ENCODE data around the gene GRPEL2.

GRPEL2 gene

DNA sequence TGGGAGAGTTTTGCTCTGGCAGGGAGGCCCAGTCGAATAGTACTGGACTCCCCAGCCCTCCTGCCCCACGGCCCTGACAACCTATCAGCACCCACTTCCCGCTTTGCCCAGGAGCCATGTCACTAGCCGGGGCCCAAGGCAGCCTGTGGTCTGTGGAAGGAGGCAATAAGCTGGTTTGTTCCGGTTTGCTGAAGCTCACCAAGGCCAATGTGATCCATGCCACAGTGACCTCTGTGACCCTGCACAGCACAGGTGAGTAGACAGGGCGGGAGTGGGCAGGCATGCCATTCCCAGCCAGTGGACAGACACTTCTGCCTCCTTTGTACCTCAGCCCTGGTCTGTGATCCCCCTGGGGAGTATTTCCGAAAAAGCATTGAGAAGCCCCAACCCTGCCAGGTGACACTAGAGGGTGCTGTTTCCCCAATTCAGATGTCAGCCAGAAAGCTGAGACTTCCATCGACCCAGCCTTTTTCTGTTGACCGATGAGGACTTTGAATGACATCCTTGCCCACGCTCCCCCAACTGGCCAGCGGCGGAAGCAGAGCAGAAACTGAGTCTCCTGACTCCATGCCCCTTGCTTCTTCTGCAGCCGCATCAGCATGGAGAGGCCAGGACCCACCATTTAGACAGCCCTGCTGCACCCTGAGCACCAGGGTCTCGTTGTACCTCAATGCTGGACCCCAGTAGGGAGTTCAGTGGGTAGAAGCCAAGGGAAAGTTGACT lies 22.1 kb downstream of the GRPEL2 start:
- TF ChIP-seq, protein P1, sequence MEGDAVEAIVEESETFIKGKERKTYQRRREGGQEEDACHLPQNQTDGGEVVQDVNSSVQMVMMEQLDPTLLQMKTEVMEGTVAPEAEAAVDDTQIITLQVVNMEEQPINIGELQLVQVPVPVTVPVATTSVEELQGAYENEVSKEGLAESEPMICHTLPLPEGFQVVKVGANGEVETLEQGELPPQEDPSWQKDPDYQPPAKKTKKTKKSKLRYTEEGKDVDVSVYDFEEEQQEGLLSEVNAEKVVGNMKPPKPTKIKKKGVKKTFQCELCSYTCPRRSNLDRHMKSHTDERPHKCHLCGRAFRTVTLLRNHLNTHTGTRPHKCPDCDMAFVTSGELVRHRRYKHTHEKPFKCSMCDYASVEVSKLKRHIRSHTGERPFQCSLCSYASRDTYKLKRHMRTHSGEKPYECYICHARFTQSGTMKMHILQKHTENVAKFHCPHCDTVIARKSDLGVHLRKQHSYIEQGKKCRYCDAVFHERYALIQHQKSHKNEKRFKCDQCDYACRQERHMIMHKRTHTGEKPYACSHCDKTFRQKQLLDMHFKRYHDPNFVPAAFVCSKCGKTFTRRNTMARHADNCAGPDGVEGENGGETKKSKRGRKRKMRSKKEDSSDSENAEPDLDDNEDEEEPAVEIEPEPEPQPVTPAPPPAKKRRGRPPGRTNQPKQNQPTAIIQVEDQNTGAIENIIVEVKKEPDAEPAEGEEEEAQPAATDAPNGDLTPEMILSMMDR (IDR thresholded peaks at IDR 0.05), result peak; percentile 85

DNA sequence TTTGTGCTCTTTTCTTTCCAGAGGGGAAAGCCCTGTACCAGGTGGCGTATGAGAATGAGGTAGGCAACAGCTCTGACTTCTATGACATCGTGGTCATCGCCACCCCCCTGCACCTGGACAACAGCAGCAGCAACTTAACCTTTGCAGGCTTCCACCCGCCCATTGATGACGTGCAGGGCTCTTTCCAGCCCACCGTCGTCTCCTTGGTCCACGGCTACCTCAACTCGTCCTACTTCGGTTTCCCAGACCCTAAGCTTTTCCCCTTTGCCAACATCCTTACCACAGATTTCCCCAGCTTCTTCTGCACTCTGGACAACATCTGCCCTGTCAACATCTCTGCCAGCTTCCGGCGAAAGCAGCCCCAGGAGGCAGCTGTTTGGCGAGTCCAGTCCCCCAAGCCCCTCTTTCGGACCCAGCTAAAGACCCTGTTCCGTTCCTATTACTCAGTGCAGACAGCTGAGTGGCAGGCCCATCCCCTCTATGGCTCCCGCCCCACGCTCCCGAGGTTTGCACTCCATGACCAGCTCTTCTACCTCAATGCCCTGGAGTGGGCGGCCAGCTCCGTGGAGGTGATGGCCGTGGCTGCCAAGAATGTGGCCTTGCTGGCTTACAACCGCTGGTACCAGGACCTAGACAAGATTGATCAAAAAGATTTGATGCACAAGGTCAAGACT lies 22.8 kb downstream of the GRPEL2 start:
- TF ChIP-seq, protein P1 (IDR thresholded peaks at IDR 0.05), result no peak

DNA sequence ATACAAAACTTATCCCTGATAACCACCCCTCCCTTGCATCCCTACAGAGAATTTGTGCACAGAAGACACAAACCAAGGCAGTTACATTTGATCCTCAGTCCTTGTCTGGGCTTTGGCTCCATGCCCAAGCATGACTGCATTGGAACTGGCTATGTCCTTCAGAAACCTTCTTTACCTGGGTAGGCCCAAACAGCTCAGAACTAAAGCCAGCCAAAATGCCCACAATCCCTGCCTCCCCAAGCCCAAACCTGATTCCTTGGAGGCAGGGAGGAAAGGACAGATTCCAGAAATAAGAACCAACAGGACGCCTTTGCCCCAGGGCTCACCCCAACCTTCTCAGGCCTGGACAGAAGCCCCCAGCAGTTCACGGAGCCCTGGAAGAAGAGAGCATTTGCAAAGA lies 25.6 kb downstream of the GRPEL2 start:
- TF ChIP-seq, protein P1 (IDR thresholded peaks at IDR 0.05), result no peak

DNA sequence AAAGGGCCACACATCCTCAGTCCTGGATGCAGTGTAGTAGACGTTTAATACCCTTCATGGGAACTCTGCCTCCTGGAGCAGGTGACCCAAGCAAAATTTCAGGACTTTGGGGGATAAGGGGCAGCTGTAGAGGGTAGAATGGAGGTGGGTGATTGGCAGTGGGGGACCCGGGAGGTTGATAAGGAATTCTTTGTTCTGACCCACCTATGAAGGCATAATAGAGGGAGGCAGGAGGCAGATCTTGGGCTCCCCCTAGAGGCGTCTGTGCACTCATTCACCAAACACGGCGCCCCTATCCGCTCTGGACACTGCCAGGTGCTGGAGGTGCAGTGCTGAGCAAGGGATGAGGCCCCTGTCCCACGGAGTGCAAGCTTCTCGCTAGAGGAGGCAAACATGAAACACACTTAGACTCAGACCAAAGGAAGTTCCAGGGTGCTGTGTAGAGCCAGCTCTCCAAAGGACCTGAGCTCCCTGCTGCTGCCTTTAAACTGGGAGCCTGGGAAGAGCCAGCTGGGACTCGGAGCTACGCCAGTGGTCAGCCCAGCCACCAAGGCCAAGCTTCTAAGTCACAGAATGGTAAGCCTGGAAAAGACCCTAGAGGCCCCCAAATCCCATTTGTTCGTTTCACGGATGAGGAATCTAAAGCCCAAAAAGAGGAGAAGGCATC lies 26.1 kb downstream of the GRPEL2 start:
- TF ChIP-seq, protein P1 (IDR thresholded peaks at IDR 0.05), result peak; percentile 86

DNA sequence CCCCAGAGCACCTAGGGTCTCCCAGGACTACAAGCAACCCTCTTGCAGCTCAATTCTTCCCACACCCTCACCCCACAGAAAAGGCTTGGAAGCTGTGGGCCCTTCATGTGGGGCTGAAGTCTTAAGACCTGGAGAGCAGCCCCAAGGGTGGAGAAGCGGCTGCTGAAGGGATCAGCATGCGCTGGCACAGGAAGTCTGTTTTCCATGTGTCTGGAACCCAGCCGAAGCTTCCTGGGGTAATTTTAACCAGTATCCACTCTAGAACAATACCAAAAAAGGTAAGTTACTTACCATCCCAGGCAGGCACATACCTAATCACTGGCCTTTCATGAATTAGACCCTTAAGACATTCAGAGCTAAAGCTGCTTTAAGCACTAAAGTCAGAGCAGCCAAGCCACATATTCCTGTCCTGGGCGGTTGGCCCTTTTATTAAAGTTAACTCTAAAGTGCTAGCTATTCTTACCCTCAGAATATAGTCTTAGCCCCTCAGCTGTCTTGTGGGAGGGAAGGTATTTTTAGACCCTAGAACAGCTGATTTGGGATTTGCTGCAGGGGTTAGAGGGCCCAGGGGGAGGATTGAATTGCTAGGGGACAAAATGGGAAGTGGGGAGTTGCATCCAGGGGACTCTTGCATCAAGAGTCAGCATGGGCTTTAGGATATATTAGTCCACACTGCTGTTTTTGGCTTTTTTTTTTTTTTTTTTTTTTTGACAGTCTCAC lies 26.9 kb downstream of the GRPEL2 start:
- TF ChIP-seq, protein P1 (IDR thresholded peaks at IDR 0.05), result no peak

DNA sequence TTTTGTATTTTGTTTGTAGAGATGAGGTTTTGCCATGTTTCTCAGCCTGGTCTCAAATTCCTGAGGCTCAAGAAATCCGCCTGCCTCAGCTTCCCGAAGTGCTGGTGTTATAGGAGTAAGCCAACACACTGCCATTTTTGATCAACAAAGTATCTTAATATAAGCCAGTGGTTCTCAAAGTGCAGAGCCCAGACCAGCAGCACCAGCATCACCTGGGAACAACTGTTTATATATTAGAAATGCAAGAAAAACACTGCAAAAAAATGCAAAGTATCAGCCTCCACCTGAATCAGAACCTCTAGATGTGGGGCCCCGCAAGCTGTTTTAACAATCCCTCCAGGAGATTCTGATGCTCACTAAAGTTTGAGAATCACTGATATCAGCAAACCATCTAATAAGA lies 27.6 kb downstream of the GRPEL2 start:
- TF ChIP-seq, protein P1 (IDR thresholded peaks at IDR 0.05), result no peak

DNA sequence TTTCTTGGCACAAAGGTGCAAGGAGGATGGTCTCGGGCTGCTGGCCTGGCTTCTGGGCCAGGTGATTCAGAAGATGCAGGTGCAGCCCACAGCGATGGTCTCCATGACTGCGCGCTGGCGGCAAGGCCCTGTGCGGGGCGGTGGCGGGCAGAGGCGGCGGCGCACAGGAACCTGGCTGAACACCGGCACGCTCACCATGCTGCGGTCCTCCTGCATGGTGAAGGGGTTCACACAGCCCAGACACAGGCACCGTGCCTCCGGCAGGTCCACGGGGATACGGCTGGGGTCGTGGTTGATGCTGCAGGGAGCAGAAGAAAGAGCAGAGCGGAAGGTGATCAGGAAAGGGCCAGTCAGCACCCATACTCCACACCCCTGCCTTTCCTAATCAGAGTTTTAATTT lies 29.0 kb downstream of the GRPEL2 start:
- TF ChIP-seq, protein P1 (IDR thresholded peaks at IDR 0.05), result no peak
